Right lobe of liver (tissue), 4 donors: ENCODE measurements around the gene AAGAB.

ENCODE experiments used
- CTCF ChIP-seq, 4 donors: fragments of 200-600 bp in 3 of 4; fragments of 450-650 bp in 1 of 4; IDR thresholded peaks; one replicate each; pipeline versions ENCODE4 v1.5.1 to v1.8.0; 2016 to 2022; ENCODE audit warnings: antibody characterized with exemption in 4 of 4, mild to moderate bottlenecking in 2 of 4
- POLR2A ChIP-seq: fragments of 450-650 bp; IDR thresholded peaks from one replicate; pipeline ENCODE4 v1.6.1; 2017; ENCODE audit warnings: antibody characterized with exemption, mild to moderate bottlenecking
- donor health status: DM: no; HTN: no; CAD: no.
- donor health status: DM: no; HTN: no; CAD: no.
- donor health status: DM: no; HTN: yes; CAD: no.

GRCh38 chr15:67167091-67167490 is 87.4 kb downstream of the AAGAB start:
- TF ChIP-seq CTCF (IDR thresholded peaks at IDR 0.05) (no peak), POLR2A (no peak)
